Caco-2 (cell line): Measurements from ENCODE around the gene CADM4. TPM values are rescaled to one million over a fixed set of nuclear protein-coding genes. Genes with fewer than 3 reads are reported as not detected.

Experiments used
- BruUV-seq: library from RNA; stranded (reverse); fragments of 400-500 nt; replicated peaks from 2 replicates; lab custom pipeline; 2021; lab: Mats Ljungman, UMichigan
- CTCF ChIA-PET: fragments of 300-600 bp; sonication (Branson Sonifier 250); formaldehyde crosslinking; loops from one replicate; lab custom pipeline; 2022; ENCODE audit warnings: antibody characterized with exemption; lab: Charles Lee
- POLR2A ChIA-PET: fragments of 300-600 bp; sonication (Branson Sonifier 250); formaldehyde crosslinking; loops from one replicate; lab custom pipeline; 2022; ENCODE audit warnings: antibody characterized with exemption; lab: Charles Lee
- DNase-seq, 2 experiments: peaks; one replicate each; pipeline versions ENCODE4 v3.0.0 to v3.0.0-alpha.2; 2020 to 2022
- H3K27me3 ChIP-seq: replicated peaks from 2 replicates; pipeline ENCODE4 v1.6.0; 2011; ENCODE audit warnings: low read length; ENCODE audit not compliant: control insufficient read depth, insufficient read depth
- H3K36me3 ChIP-seq: 2 replicates; pipeline ENCODE4 v1.5.1; 2011; ENCODE audit warnings: low read length; ENCODE audit not compliant: control insufficient read depth, insufficient read depth
- H3K4me1 ChIP-seq: fragments of 250-450 bp; sonication (Bioruptor Pico); 2 replicates; pipeline ENCODE4 v1.5.1; 2020; ENCODE audit warnings: mild to moderate bottlenecking
- H3K4me3 ChIP-seq: 2 replicates; pipeline ENCODE4 v1.5.1; 2011; ENCODE audit warnings: low read depth, mild to moderate bottlenecking, control low read depth, low read length
- H3K9me3 ChIP-seq: fragments of 250-450 bp; sonication (Bioruptor Pico); 2 replicates; pipeline ENCODE4 v1.5.1; 2020; ENCODE audit warnings: mild to moderate bottlenecking, moderate library complexity
- H3K27ac Mint-ChIP-seq: one replicate; pipeline ENCODE4 v1.8.0; 2022; ENCODE audit warnings: mixed read lengths; ENCODE audit not compliant: unreplicated experiment
- H3K27me3 Mint-ChIP-seq: one replicate; pipeline ENCODE4 v1.8.0; 2022; ENCODE audit warnings: mixed read lengths; ENCODE audit not compliant: insufficient read depth, unreplicated experiment
- H3K36me3 Mint-ChIP-seq: one replicate; pipeline ENCODE4 v1.8.0; 2022; ENCODE audit warnings: mild to moderate bottlenecking, mixed read lengths; ENCODE audit not compliant: insufficient read depth, unreplicated experiment
- H3K4me1 Mint-ChIP-seq: one replicate; pipeline ENCODE4 v1.8.0; 2022; ENCODE audit warnings: low read depth, mixed read lengths; ENCODE audit not compliant: unreplicated experiment
- H3K4me3 Mint-ChIP-seq: one replicate; pipeline ENCODE4 v1.8.0; 2022; ENCODE audit warnings: mild to moderate bottlenecking, moderate library complexity, mixed read lengths; ENCODE audit not compliant: unreplicated experiment
- H3K9me3 Mint-ChIP-seq: one replicate; pipeline ENCODE4 v1.8.0; 2022; ENCODE audit warnings: mixed read lengths; ENCODE audit not compliant: unreplicated experiment
- intact Hi-C: fragments of 100-400 bp; cut with micrococcal nuclease; formaldehyde crosslinking; loops from one replicate; pipeline ENCODE4 v1.10.0; 2022; ENCODE audit not compliant: unreplicated experiment
- total RNA-seq: library from RNA; stranded (reverse); gene quantifications from 2 replicates; pipeline ENCODE4 v1.2.3, GENCODE V29; 2022
- TF ChIP-seq, protein P1 (sequence below), 2 experiments: fragments of 200-600 bp in 1 of 2; IDR thresholded peaks; 1 replicate in 1 of 2; 2 replicates in 1 of 2; pipeline versions ENCODE4 v1.5.1 to v1.8.0; 2011 to 2022; ENCODE audit warnings: antibody characterized with exemption in 1 of 2, control low read depth in 1 of 2, inconsistent platforms in 1 of 2, low read depth in 1 of 2, low read length in 1 of 2, mild to moderate bottlenecking in 1 of 2, moderate library complexity in 1 of 2; ENCODE audit not compliant: insufficient read depth in 1 of 2, severe bottlenecking in 1 of 2, unreplicated experiment in 1 of 2

Gene CADM4
- total RNA-seq, 1 experiment from 2014 or later = 13.2 TPM

DNA sequence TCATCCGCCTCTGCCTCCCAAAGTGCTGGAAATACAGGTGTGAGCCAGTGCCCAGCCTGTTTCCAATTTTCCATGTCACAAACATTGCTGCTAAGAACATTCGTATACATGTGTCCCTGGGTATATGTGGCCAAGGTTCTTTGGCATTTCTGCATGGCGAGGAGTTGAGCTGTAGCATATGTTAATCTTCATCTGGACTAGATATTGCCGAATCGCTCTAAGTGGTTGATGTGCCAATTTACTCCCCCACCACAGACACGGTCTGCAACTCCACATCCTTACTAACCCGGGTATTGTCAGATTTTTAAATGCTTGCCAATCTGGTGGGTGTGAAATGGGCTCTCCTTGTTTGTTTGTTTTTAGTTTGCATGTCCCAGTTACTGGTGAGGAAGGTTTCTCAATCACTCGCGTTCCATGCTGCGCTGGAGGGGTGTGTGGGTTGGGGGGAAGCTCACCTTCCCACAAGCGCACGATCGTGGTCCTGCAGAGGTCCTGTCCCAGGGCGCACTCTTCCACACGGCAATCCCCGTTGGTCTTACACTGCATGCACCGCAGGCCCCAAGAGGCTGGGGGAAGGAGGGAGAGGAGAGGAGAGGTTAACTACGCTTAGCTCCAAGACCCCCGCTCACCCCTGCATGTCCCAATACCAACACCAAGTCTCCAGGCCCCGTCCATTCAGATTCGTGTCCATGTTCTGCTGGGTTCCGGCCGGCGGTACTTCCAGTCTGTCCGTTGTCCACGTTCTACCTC, 27.7 kb upstream of the CADM4 start:
- H3K9me3 Mint-ChIP-seq = peaks cover 9% of the 10 kb centered on the region
- TF ChIP-seq, protein P1, sequence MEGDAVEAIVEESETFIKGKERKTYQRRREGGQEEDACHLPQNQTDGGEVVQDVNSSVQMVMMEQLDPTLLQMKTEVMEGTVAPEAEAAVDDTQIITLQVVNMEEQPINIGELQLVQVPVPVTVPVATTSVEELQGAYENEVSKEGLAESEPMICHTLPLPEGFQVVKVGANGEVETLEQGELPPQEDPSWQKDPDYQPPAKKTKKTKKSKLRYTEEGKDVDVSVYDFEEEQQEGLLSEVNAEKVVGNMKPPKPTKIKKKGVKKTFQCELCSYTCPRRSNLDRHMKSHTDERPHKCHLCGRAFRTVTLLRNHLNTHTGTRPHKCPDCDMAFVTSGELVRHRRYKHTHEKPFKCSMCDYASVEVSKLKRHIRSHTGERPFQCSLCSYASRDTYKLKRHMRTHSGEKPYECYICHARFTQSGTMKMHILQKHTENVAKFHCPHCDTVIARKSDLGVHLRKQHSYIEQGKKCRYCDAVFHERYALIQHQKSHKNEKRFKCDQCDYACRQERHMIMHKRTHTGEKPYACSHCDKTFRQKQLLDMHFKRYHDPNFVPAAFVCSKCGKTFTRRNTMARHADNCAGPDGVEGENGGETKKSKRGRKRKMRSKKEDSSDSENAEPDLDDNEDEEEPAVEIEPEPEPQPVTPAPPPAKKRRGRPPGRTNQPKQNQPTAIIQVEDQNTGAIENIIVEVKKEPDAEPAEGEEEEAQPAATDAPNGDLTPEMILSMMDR (IDR thresholded peaks at IDR 0.05; ENCODE audit: insufficient read depth in 1 of 2, low read depth in 1 of 2, low read length in 1 of 2, severe bottlenecking in 1 of 2, unreplicated experiment in 1 of 2) = no peak
- intact Hi-C loops = loop anchor here (5.0 to 10.0 kb wide), 2 partner anchors 60 to 118 kb away; partner anchors contain the start of gene KCNN4
- no peak overlapping the region for H3K4me3 Mint-ChIP-seq
- CTCF ChIA-PET = interaction anchor here (0.6 to 2.0 kb wide), 2 partner anchors 33 to 72 kb away, joined by 3 to 15 read pairs; partner anchors contain the start of genes IRGQ and ZNF576
- peaks cover 17% of the 10 kb centered on the region for H3K36me3 Mint-ChIP-seq
- Histone ChIP-seq H3K9me3 (no peaks in the 10 kb centered on the region), H3K36me3 (no peaks in the 10 kb centered on the region), H3K4me1 (peaks cover 19% of the 10 kb centered on the region), H3K4me3 (no peak overlapping the region), H3K27me3 (no peaks in the 10 kb centered on the region)
- no peak for DNase-seq
- BruUV-seq = no TSS peak
- peaks cover 8% of the 10 kb centered on the region for H3K27me3 Mint-ChIP-seq
- POLR2A ChIA-PET = no interaction called here
- peaks cover 5% of the 10 kb centered on the region for H3K4me1 Mint-ChIP-seq
- no peak overlapping the region for H3K27ac Mint-ChIP-seq

DNA sequence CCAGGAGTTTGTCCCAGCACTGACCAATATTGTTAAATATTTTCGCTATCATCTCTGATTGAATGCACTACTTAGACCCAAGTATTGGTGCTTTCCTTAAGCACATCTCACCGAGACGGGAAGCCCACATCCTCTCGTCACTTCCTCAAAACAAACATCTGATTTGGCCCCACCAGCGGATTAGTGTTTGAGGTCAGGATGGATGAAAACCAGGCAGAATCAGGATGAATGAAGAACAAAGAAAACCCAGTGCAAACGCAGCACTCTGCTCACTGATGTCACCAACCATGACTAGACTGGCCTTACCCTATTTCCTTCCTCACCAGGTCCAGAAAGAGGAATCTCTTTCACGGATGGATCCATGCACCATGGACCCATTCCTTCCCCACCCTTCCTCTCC, 24.4 kb upstream of the CADM4 start:
- Histone ChIP-seq H3K9me3 (no peaks in the 10 kb centered on the region), H3K27me3 (no peaks in the 10 kb centered on the region), H3K4me3 (no peak overlapping the region), H3K36me3 (no peaks in the 10 kb centered on the region), H3K4me1 (peaks cover 4% of the 10 kb centered on the region; the same call in 1 of the 2 replicates)
- Mint-ChIP-seq H3K9me3 (peaks cover 11% of the 10 kb centered on the region), H3K4me3 (no peak overlapping the region), H3K4me1 (no peaks in the 10 kb centered on the region), H3K27me3 (no peaks in the 10 kb centered on the region), H3K36me3 (peaks cover 11% of the 10 kb centered on the region), H3K27ac (no peak overlapping the region)
- BruUV-seq = no TSS peak
- intact Hi-C loops = loop anchor here (10.0 kb wide), 1 partner anchor 121 kb away; the partner anchor contains the start of gene KCNN4
- ChIA-PET CTCF (no interaction called here), POLR2A (no interaction called here)
- TF ChIP-seq, protein P1 (IDR thresholded peaks at IDR 0.05; ENCODE audit: insufficient read depth in 1 of 2, low read depth in 1 of 2, low read length in 1 of 2, severe bottlenecking in 1 of 2, unreplicated experiment in 1 of 2) = no peak
- no peak for DNase-seq

DNA sequence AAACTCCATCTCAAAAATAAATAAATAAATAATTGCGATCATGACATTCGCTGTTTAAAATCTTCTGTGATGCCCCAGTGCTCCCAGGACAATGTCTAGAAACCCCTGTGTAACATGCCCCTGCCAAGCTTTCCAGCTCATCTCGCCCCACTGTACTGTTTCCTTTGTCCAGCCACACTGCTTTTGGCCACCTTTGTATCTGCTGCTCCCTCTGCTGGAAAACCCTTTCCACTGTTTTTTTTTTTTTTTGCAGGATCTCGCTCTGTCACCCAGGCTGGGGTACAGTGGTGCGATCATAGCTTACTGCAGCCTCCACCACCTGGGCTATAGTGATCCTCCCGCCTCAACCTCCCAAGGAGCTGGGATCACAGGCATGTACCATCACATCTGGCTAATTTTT, 22.8 kb upstream of the CADM4 start:
- H3K27me3 ChIP-seq = no peaks in the 10 kb centered on the region
- peaks cover 14% of the 10 kb centered on the region for H3K9me3 Mint-ChIP-seq
- no TSS peak for BruUV-seq
- no peaks in the 10 kb centered on the region for H3K4me1 ChIP-seq
- no peaks in the 10 kb centered on the region for H3K9me3 ChIP-seq
- H3K4me1 Mint-ChIP-seq = no peaks in the 10 kb centered on the region
- no peak overlapping the region for H3K27ac Mint-ChIP-seq
- H3K4me3 ChIP-seq = no peak overlapping the region
- no peak for DNase-seq
- H3K36me3 ChIP-seq = no peaks in the 10 kb centered on the region
- CTCF ChIA-PET = interaction anchor here (0.5 to 1.2 kb wide), 7 partner anchors 11 to 215 kb away, joined by 3 to 12 read pairs (median 4); no protein-coding TSS in a partner anchor
- POLR2A ChIA-PET = no interaction called here
- no peak overlapping the region for H3K4me3 Mint-ChIP-seq
- TF ChIP-seq, protein P1 (IDR thresholded peaks at IDR 0.05; ENCODE audit: insufficient read depth in 1 of 2, low read depth in 1 of 2, low read length in 1 of 2, severe bottlenecking in 1 of 2, unreplicated experiment in 1 of 2) = peak in 1 of 2 experiments; percentile 29
- H3K27me3 Mint-ChIP-seq = no peaks in the 10 kb centered on the region
- intact Hi-C loops = loop anchor here (10.0 kb wide), 1 partner anchor 122 kb away; the partner anchor contains the start of gene KCNN4
- H3K36me3 Mint-ChIP-seq = no peaks in the 10 kb centered on the region
